GM12878 (cell line): ENCODE data around the gene FAM3B. TPM values are rescaled to one million over a fixed set of nuclear protein-coding genes. Genes with fewer than 3 reads are reported as not detected.

ENCODE experiments used
- ATAC-seq: fragments of 200-7000 bp; cut with Tn5 transposase; 3 replicates; pipeline ENCODE4 v1.9.1; 2020; ENCODE audit warnings: mild to moderate bottlenecking, moderate library complexity
- BruUV-seq: library from RNA; stranded (reverse); fragments of 400-500 nt; replicated peaks from 2 replicates; lab custom pipeline; 2021; lab: Mats Ljungman, UMichigan
- CTCF ChIA-PET: fragments of 300-600 bp; sonication (Branson Sonifier 250); formaldehyde crosslinking; extraction: SDS; loops from one replicate; lab custom pipeline; 2021; ENCODE audit warnings: inconsistent platforms; lab: Yijun Ruan, JAX
- POLR2A ChIA-PET: fragments of 350-600 bp; formaldehyde crosslinking; extraction: SDS; loops from one replicate; lab custom pipeline; 2021; ENCODE audit warnings: inconsistent platforms; lab: Charles Lee
- RAD21 ChIA-PET: fragments of 300-600 bp; sonication (Branson Sonifier 250); formaldehyde crosslinking; loops from one replicate; lab custom pipeline; 2023; ENCODE audit warnings: antibody characterized with exemption; ENCODE audit not compliant: unreplicated experiment; lab: Charles Lee
- SMC1A ChIA-PET: fragments of 300-600 bp; sonication (Branson Sonifier 250); formaldehyde crosslinking; loops from one replicate; lab custom pipeline; 2023; ENCODE audit not compliant: unreplicated experiment, uncharacterized antibody; lab: Charles Lee
- DNase-seq: peaks from one replicate; pipeline ENCODE4 v3.0.0-alpha.2; 2011; ENCODE audit warnings: low read depth, low spot score
- FAIRE-seq: peaks from 3 replicates; lab custom pipeline; 2011; peaks lifted over from hg19 to GRCh38; lab: Jason Lieb, UNC
- H2AFZ ChIP-seq: 2 replicates; pipeline ENCODE4 v1.6.0; 2011; ENCODE audit warnings: low read depth, low read length, control low read depth; ENCODE audit not compliant: control insufficient read depth
- H3K27ac ChIP-seq: 2 replicates; pipeline ENCODE4 v1.5.1; 2011; ENCODE audit warnings: control low read depth; ENCODE audit not compliant: control insufficient read depth, insufficient read depth
- H3K27me3 ChIP-seq, 2 experiments: replicated peaks in 1 of 2; 2 replicates each; pipeline versions ENCODE4 v1.6.0 to v1.6.1; 2011; ENCODE audit warnings: low read length in 1 of 2; ENCODE audit not compliant: control insufficient read depth in 2 of 2, insufficient read depth in 2 of 2
- H3K36me3 ChIP-seq, 2 experiments: 2 replicates each; pipeline ENCODE4 v1.5.1; 2011; ENCODE audit warnings: low read length in 1 of 2; ENCODE audit not compliant: control insufficient read depth in 2 of 2, insufficient read depth in 2 of 2
- H3K4me1 ChIP-seq: 2 replicates; pipeline ENCODE4 v1.6.1; 2011; ENCODE audit warnings: mild to moderate bottlenecking, low read length, moderate library complexity, mixed read lengths; ENCODE audit not compliant: control insufficient read depth, insufficient read depth
- H3K4me2 ChIP-seq: 2 replicates; pipeline ENCODE4 v1.6.0; 2011; ENCODE audit warnings: control low read depth; ENCODE audit not compliant: control insufficient read depth, insufficient read depth
- H3K4me3 ChIP-seq: fragments of 200-600 bp; sonication (generic); 2 replicates; pipeline ENCODE4 v1.5.1; 2016
- H3K79me2 ChIP-seq: 2 replicates; pipeline ENCODE4 v1.6.0; 2011; ENCODE audit warnings: low read length; ENCODE audit not compliant: control insufficient read depth, insufficient read depth
- H3K9ac ChIP-seq: 2 replicates; pipeline ENCODE4 v1.8.0; 2011; ENCODE audit warnings: low read length, control low read depth, mixed read lengths; ENCODE audit not compliant: control insufficient read depth, insufficient read depth
- H3K9me3 ChIP-seq: replicated peaks from 3 replicates; pipeline ENCODE4 v1.5.1; 2011; ENCODE audit warnings: mild to moderate bottlenecking, low read length; ENCODE audit not compliant: control insufficient read depth, insufficient read depth
- H4K20me1 ChIP-seq: 2 replicates; pipeline ENCODE4 v1.6.0; 2011; ENCODE audit not compliant: control insufficient read depth, insufficient read depth
- JUND ChIP-seq: IDR thresholded peaks from 2 replicates; pipeline ENCODE4 v1.6.1; 2012; ENCODE audit warnings: low read depth, mild to moderate bottlenecking, low read length, improper control_type of control experiment, moderate library complexity
- MEF2B ChIP-seq: fragments of 450-650 bp; IDR thresholded peaks from 2 replicates; pipeline ENCODE4 v1.6.1; 2018; ENCODE audit warnings: mild to moderate bottlenecking, moderate library complexity; ENCODE audit not compliant: partially characterized antibody, poor library complexity, severe bottlenecking
- SUPT20H ChIP-seq: IDR thresholded peaks from 2 replicates; pipeline ENCODE4 v1.6.1; 2011; ENCODE audit warnings: low read depth, mild to moderate bottlenecking, low read length, moderate library complexity, borderline replicate concordance; ENCODE audit not compliant: control insufficient read depth
- WRNIP1 ChIP-seq: IDR thresholded peaks from 2 replicates; pipeline ENCODE4 v1.6.1; 2011; ENCODE audit warnings: low read depth, low read length, improper control_type of control experiment, borderline replicate concordance
- ZBTB4 ChIP-seq: fragments of 450-650 bp; formaldehyde crosslinking; IDR thresholded peaks from 2 replicates; pipeline ENCODE4 v1.4.0; 2022; ENCODE audit warnings: mild to moderate bottlenecking, moderate library complexity
- WGBS: methylation state at CpG from one replicate; pipeline ENCODE4 v1.1.6; 2016; ENCODE audit warnings: low lambda C conversion rate; ENCODE audit not compliant: insufficient replicate concordance, insufficient coverage; ENCODE audit errors: missing lambda C conversion rate; 5-methylcytosine and 5-hydroxymethylcytosine counted together
- in situ Hi-C: fragments of 300-500 bp; cut with MboI; formaldehyde crosslinking; loops from 9 replicates; pipeline ENCODE4 v1.14.3; 2018; ENCODE audit warnings: mixed read lengths
- intact Hi-C: fragments of 100-400 bp; cut with micrococcal nuclease; formaldehyde crosslinking; loops from one replicate; pipeline ENCODE4 v1.14.2; 2022; ENCODE audit not compliant: unreplicated experiment
- polyA plus RNA-seq, 11 experiments: library from polyadenylated mRNA; depleted of rRNA in 4 of 11; unstranded in 6 of 11; stranded (reverse) in 5 of 11; fragments of >200 nt; fragmentation: Nextera tagmentation in 4 of 11; fragmentation: Illumina TruSeq in 1 of 11; extraction: Ambion mirVana in 4 of 11; extraction: Trizol in 1 of 11; gene quantifications; 1 replicate in 1 of 11; 2 replicates in 10 of 11; pipeline versions ENCODE4 v1.2.1 to v1.2.3, GENCODE V29; 2011 to 2016; ENCODE audit warnings: inconsistent platforms in 2 of 11, missing spikeins in 2 of 11, low read depth in 1 of 11
- total RNA-seq, 4 experiments: library from RNA; depleted of rRNA in 3 of 4; stranded (reverse); fragments of >200 nt in 3 of 4; fragmentation: Illumina TruSeq in 1 of 4; extraction: Trizol in 1 of 4; gene quantifications; 2 replicates each; pipeline versions ENCODE4 v1.2.1 to v1.2.3, GENCODE V29; 2013 to 2021

FAM3B gene
- total and polyA plus RNA-seq, 10 of the 15 experiments (the other 5 are each of a cell fraction or from before 2014, with no cell fraction given): 0.12 TPM; not detected in 9

DNA sequence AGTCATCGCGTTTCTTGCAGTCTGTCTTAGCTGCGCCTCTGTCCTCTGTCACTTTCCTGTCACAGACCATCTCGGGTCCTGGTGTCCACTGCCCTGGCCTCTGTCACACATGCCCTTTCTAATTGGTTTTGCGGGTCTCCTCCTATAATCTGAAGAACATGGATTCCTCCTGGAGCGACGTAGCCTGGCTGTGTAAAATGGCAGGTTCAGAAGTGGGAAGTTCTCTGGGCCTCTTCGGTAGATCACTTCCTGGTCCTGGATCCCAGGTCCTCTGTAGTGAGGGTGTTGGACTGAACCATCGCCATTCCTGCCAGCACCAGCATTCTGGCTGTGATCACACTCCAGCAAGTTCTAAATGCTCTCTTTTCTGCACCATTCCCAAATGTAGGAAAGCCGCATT is 857 bp downstream of the FAM3B start:
- Histone ChIP-seq H3K27ac (no peak overlapping the region), H3K9ac (no peak overlapping the region), H3K9me3 (no peaks in the 10 kb centered on the region), H3K27me3 (peaks cover 0 to 2% of the 10 kb centered on the region in 2 experiments; a peak in 2 of 4 replicates), H3K4me1 (no peaks in the 10 kb centered on the region), H4K20me1 (no peaks in the 10 kb centered on the region), H3K4me2 (no peak overlapping the region), H3K79me2 (no peaks in the 10 kb centered on the region), H3K36me3 (no peaks in the 10 kb centered on the region), H2AFZ (no peak overlapping the region), H3K4me3 (no peak overlapping the region)
- ATAC-seq: no peak
- ChIA-PET CTCF (interaction anchor here (3.7 kb wide), 1 partner anchor 34 kb away, joined by 15 read pairs; no protein-coding TSS in a partner anchor), RAD21 (interaction anchor here (2.2 kb wide), 1 partner anchor 34 kb away, joined by 13 read pairs; no protein-coding TSS in a partner anchor), POLR2A (interaction anchor here (0.6 kb wide), 2 partner anchors 64 to 484 kb away, joined by 3 read pairs; no protein-coding TSS in a partner anchor), SMC1A (interaction anchor here (1.3 kb wide), 1 partner anchor 8 kb away, joined by 3 read pairs; no protein-coding TSS in a partner anchor)
- WGBS: 83% methylated on average over 10 of the region's 10 CpGs
- no peak for FAIRE-seq
- intact Hi-C loops: no loop called here
- in situ Hi-C loops: no loop called here
- no peak for TF ChIP-seq JUND
- no peak for TF ChIP-seq WRNIP1
- TF ChIP-seq ZBTB4 (CRISPR knock-in tag): no peak
- TF ChIP-seq SUPT20H: no peak
- no peak for TF ChIP-seq MEF2B
- no peak for DNase-seq
- BruUV-seq: no TSS peak
